ENCODE results near the gene COX4I1.
A peak's percentile ranks its signal among the peaks of the same experiment; 100 is the strongest.

COX4I1 gene

GRCh38 chr16:85799497-85800320 is at the start of gene COX4I1, which contains the start of gene EMC8:
Gene COX4I1, plus strand, starts transcription at chr16:85799695. Its CDS starts 1,511 bp downstream, at chr16:85801206.
Gene EMC8, minus strand, starts transcription at chr16:85799544. Its CDS starts 249 bp downstream, at chr16:85799295.
- peak; percentile 90 for DNase-seq (ENCODE audit: low spot score)

- DNase-seq (ENCODE audit: low spot score) = no peak
These were observed 49.7 kb upstream of the COX4I1 start for GRCh38 chr16:85749771-85750145.

- DNase-seq (ENCODE audit: low spot score) = no peak
These were observed 49.2 kb upstream of the COX4I1 start for GRCh38 chr16:85750146-85750826.

GRCh38 chr16:85750827-85751697 is 48.4 kb upstream of the COX4I1 start, which contains the start of gene C16orf74:
Gene C16orf74, minus strand, starts transcription at chr16:85751096. Its CDS starts 15,879 bp downstream, at chr16:85735217.
- DNase-seq (ENCODE audit: low spot score) = no peak

GRCh38 chr16:85751698-85752501 is 47.6 kb upstream of the COX4I1 start:
- no peak for DNase-seq (ENCODE audit: low spot score)

- DNase-seq (ENCODE audit: low spot score) = no peak
These were observed 46.7 kb upstream of the COX4I1 start for GRCh38 chr16:85752511-85753420.

GRCh38 chr16:85753559-85753958 is 45.9 kb upstream of the COX4I1 start:
- no peak for DNase-seq (ENCODE audit: low spot score)

GRCh38 chr16:85753976-85754375 is 45.5 kb upstream of the COX4I1 start:
- DNase-seq (ENCODE audit: low spot score) = no peak

GRCh38 chr16:85754413-85754812 is 45.1 kb upstream of the COX4I1 start:
- no peak for DNase-seq (ENCODE audit: low spot score)

- DNase-seq (ENCODE audit: low spot score) = no peak
These were observed 43.3 kb upstream of the COX4I1 start for GRCh38 chr16:85755929-85756768.

- DNase-seq (ENCODE audit: low spot score) = no peak
These were observed 42.1 kb upstream of the COX4I1 start for GRCh38 chr16:85757341-85757822.

- no peak for DNase-seq (ENCODE audit: low spot score)
These were observed 40.4 kb upstream of the COX4I1 start for GRCh38 chr16:85759136-85759535.

- no peak for DNase-seq (ENCODE audit: low spot score)
These were observed 39.7 kb upstream of the COX4I1 start for GRCh38 chr16:85759631-85760419.

GRCh38 chr16:85761861-85762260 is 37.6 kb upstream of the COX4I1 start:
- no peak for DNase-seq (ENCODE audit: low spot score)

GRCh38 chr16:85762970-85763369 is 36.5 kb upstream of the COX4I1 start:
- no peak for DNase-seq (ENCODE audit: low spot score)

- DNase-seq (ENCODE audit: low spot score) = no peak
These were observed 35.9 kb upstream of the COX4I1 start for GRCh38 chr16:85763616-85764015.

- no peak for DNase-seq (ENCODE audit: low spot score)
These were observed 34.3 kb upstream of the COX4I1 start for GRCh38 chr16:85765211-85765610.

GRCh38 chr16:85765767-85766166 is 33.7 kb upstream of the COX4I1 start:
- no peak for DNase-seq (ENCODE audit: low spot score)

Measured in CD4-positive, alpha-beta T cell treated with Interleukin-6 at 100 ng/mL for 8 hours (primary cell).